A549 (cell line): ENCODE measurements around the gene ARL2. TPM values are rescaled to one million over a fixed set of nuclear protein-coding genes. Genes with fewer than 3 reads are reported as not detected.

Experiments used
- ATAC-seq, 2 experiments: fragments of 200-7000 bp in 1 of 2; fragments of >200 bp in 1 of 2; cut with Nextera tagmentation in 1 of 2; cut with Tn5 transposase in 1 of 2; 3 replicates each; pipeline versions ENCODE4 v1.8.0 to v1.9.1; 2018 to 2020; ENCODE audit warnings: mild to moderate bottlenecking in 1 of 2, moderate library complexity in 1 of 2
- CTCF ChIA-PET: fragments of 300-600 bp; sonication (Branson Sonifier 250); formaldehyde crosslinking; extraction: SDS; loops from one replicate; lab custom pipeline; 2021; ENCODE audit warnings: antibody characterized with exemption, inconsistent platforms; lab: Yijun Ruan, JAX
- POLR2A ChIA-PET: fragments of 350-600 bp; formaldehyde crosslinking; extraction: SDS; loops from one replicate; lab custom pipeline; 2021; ENCODE audit warnings: antibody characterized with exemption, inconsistent platforms; lab: Yijun Ruan, JAX
- DNase-seq, 2 experiments: peaks; one replicate each; pipeline versions ENCODE4 v3.0.0 to v3.0.0-alpha.2; 2011 to 2016; ENCODE audit warnings: low read depth in 1 of 2, low spot score in 1 of 2
- FAIRE-seq: peaks from 2 replicates; lab custom pipeline; 2011; peaks lifted over from hg19 to GRCh38; lab: Jason Lieb, UNC
- H3K27ac ChIP-seq, 2 experiments: fragments of >200 bp; sonication (Bioruptor Twin); formaldehyde crosslinking; 3 replicates each; pipeline ENCODE4 v1.5.1; 2016 to 2017
- H3K4me1 ChIP-seq: fragments of >200 bp; sonication (Bioruptor Twin); formaldehyde crosslinking; 3 replicates; pipeline ENCODE4 v1.6.1; 2016
- H3K4me2 ChIP-seq: fragments of >200 bp; sonication (Bioruptor Twin); formaldehyde crosslinking; 3 replicates; pipeline ENCODE4 v1.6.1; 2016
- H3K4me3 ChIP-seq: fragments of >200 bp; sonication (Bioruptor Twin); formaldehyde crosslinking; 3 replicates; pipeline ENCODE4 v1.5.1; 2016
- H3K9me3 ChIP-seq: fragments of >200 bp; sonication (Bioruptor Twin); formaldehyde crosslinking; 3 replicates; pipeline ENCODE4 v1.6.1; 2016
- ATOH8 ChIP-seq: fragments of 250-450 bp; sonication (Bioruptor Pico); IDR thresholded peaks from 2 replicates; pipeline ENCODE4 v1.5.0; 2020; ENCODE audit warnings: low read depth, mild to moderate bottlenecking, moderate library complexity
- CBX8 ChIP-seq: fragments of 200-600 bp; sonication (generic); IDR thresholded peaks from 2 replicates; pipeline ENCODE4 v1.6.1; 2016
- CHD2 ChIP-seq: fragments of 150-350 bp; IDR thresholded peaks from 2 replicates; pipeline ENCODE4 v1.6.1; 2014; ENCODE audit warnings: low read length; ENCODE audit not compliant: partially characterized antibody
- CHD4 ChIP-seq: fragments of 200-600 bp; sonication (generic); IDR thresholded peaks from 2 replicates; pipeline ENCODE4 v1.6.1; 2016; ENCODE audit warnings: antibody characterized with exemption, mild to moderate bottlenecking, borderline replicate concordance
- EHF ChIP-seq: fragments of 250-450 bp; sonication (Bioruptor Pico); IDR thresholded peaks from 2 replicates; pipeline ENCODE4 v1.5.0; 2020; ENCODE audit warnings: mild to moderate bottlenecking
- ELK1 ChIP-seq: fragments of 150-350 bp; IDR thresholded peaks from 2 replicates; pipeline ENCODE4 v1.6.1; 2014; ENCODE audit warnings: low read depth, mild to moderate bottlenecking, low read length
- ESRRA ChIP-seq: fragments of 150-350 bp; IDR thresholded peaks from 2 replicates; pipeline ENCODE4 v1.6.1; 2014; ENCODE audit warnings: mild to moderate bottlenecking, low read length, borderline replicate concordance
- FOSL2 ChIP-seq, 2 experiments: fragments of 450-650 bp in 1 of 2; fragments of >200 bp in 1 of 2; sonication (Bioruptor Twin) in 1 of 2; formaldehyde crosslinking; IDR thresholded peaks; 2 replicates each; pipeline versions ENCODE4 v1.5.0 to v1.6.1; 2016 to 2020; ENCODE audit warnings: mild to moderate bottlenecking in 1 of 2, moderate library complexity in 1 of 2
- GATA3 ChIP-seq: IDR thresholded peaks from 2 replicates; pipeline ENCODE4 v1.6.1; 2012; ENCODE audit warnings: borderline replicate concordance
- HOXB5 ChIP-seq: fragments of 250-450 bp; sonication (Bioruptor Pico); IDR thresholded peaks from 2 replicates; pipeline ENCODE4 v1.5.0; 2020; ENCODE audit warnings: mild to moderate bottlenecking, moderate library complexity
- KDM1A ChIP-seq: fragments of 200-600 bp; sonication (generic); IDR thresholded peaks from 2 replicates; pipeline ENCODE4 v1.6.1; 2016; ENCODE audit warnings: low read depth, mild to moderate bottlenecking
- MAFK ChIP-seq: fragments of 450-650 bp; IDR thresholded peaks from 2 replicates; pipeline ENCODE4 v1.6.1; 2014; ENCODE audit not compliant: partially characterized antibody
- MAX ChIP-seq: IDR thresholded peaks from 2 replicates; pipeline ENCODE4 v1.6.1; 2012
- MAZ ChIP-seq: fragments of 150-350 bp; IDR thresholded peaks from 2 replicates; pipeline ENCODE4 v1.6.1; 2014; ENCODE audit warnings: antibody characterized with exemption, low read depth, low read length, borderline replicate concordance
- NPAS2 ChIP-seq: fragments of 250-450 bp; sonication (Bioruptor Pico); IDR thresholded peaks from 2 replicates; pipeline ENCODE4 v1.8.0; 2022; ENCODE audit warnings: mild to moderate bottlenecking, moderate library complexity, borderline replicate concordance
- NR3C1 ChIP-seq: fragments of >200 bp; sonication (Bioruptor Twin); formaldehyde crosslinking; IDR thresholded peaks from 3 replicates; pipeline ENCODE4 v1.6.1; 2017
- POLR2A ChIP-seq: IDR thresholded peaks from 2 replicates; pipeline ENCODE4 v1.6.1; 2012; ENCODE audit warnings: mild to moderate bottlenecking, low read length
- RAD21 ChIP-seq, 2 experiments: fragments of >200 bp in 1 of 2; sonication (Bioruptor Twin) in 1 of 2; formaldehyde crosslinking in 1 of 2; IDR thresholded peaks in 1 of 2; conservative IDR thresholded peaks in 1 of 2; 2 replicates in 1 of 2; 3 replicates in 1 of 2; pipeline ENCODE4 v1.6.1; 2012 to 2018; ENCODE audit warnings: inconsistent platforms in 1 of 2
- RCOR1 ChIP-seq: fragments of 150-350 bp; IDR thresholded peaks from 2 replicates; pipeline ENCODE4 v1.6.1; 2014; ENCODE audit warnings: antibody characterized with exemption, low read length, low read depth
- REST ChIP-seq: fragments of 200-600 bp; sonication (generic); IDR thresholded peaks from 2 replicates; pipeline ENCODE4 v1.6.1; 2016; ENCODE audit warnings: antibody characterized with exemption, mild to moderate bottlenecking, moderate library complexity
- SREBF2 ChIP-seq: fragments of 450-650 bp; IDR thresholded peaks from 2 replicates; pipeline ENCODE4 v1.6.1; 2014; ENCODE audit warnings: mild to moderate bottlenecking, moderate library complexity
- ZC3H11A ChIP-seq: fragments of 450-650 bp; IDR thresholded peaks from 2 replicates; pipeline ENCODE4 v1.6.1; 2014; ENCODE audit warnings: antibody characterized with exemption, mild to moderate bottlenecking
- ZFP36 ChIP-seq: fragments of 450-650 bp; IDR thresholded peaks from 2 replicates; pipeline ENCODE4 v1.6.1; 2014; ENCODE audit warnings: borderline replicate concordance; ENCODE audit not compliant: partially characterized antibody
- ZSCAN20 ChIP-seq: fragments of 250-450 bp; sonication (Bioruptor Pico); IDR thresholded peaks from 2 replicates; pipeline ENCODE4 v1.8.0; 2022; ENCODE audit warnings: mild to moderate bottlenecking, moderate library complexity
- WGBS: methylation state at CpG from one replicate; pipeline ENCODE4 v1.1.6; 2017; ENCODE audit errors: missing lambda C conversion rate; 5-methylcytosine and 5-hydroxymethylcytosine counted together
- polyA plus RNA-seq, 4 experiments: library from polyadenylated mRNA; depleted of rRNA in 3 of 4; stranded (reverse); fragments of >200 nt; fragmentation: RNase III in 1 of 4; extraction: RNeasy Plus Mini Kit Qiagen cat#74134 plus additional on column Dnase treatment in 1 of 4; gene quantifications; 2 replicates in 3 of 4; 3 replicates in 1 of 4; pipeline ENCODE4 v1.2.3, GENCODE V29; 2011 to 2017

ARL2 gene
- polyA plus RNA-seq, 2 of the 4 experiments (the other 2 are of a cell fraction) = 129 to 160 TPM

- FAIRE-seq (no peak), ATAC-seq (peak; percentile 40 to 71), DNase-seq (peak; percentile 65 to 68)
- H3K27ac ChIP-seq = peak overlapping the region; percentile 61 to 80
- ChIA-PET CTCF (interaction anchor here (0.8 to 6.4 kb wide), 10 partner anchors 9 to 151 kb away, joined by 3 to 47 read pairs (median 8); partner anchors contain the start of gene ARL2), POLR2A (interaction anchor here (0.7 to 1.2 kb wide), 2 partner anchors 8 to 102 kb away, joined by 3 to 4 read pairs; no protein-coding TSS in a partner anchor)
- H3K9me3 ChIP-seq = no peaks in the 10 kb centered on the region
- no peak overlapping the region for H3K4me3 ChIP-seq
- peak overlapping the region; percentile 63 for H3K4me2 ChIP-seq
- peaks cover 29% of the 10 kb centered on the region for H3K4me1 ChIP-seq
- WGBS = 40% methylated on average over 8 of the region's 9 CpGs
- TF ChIP-seq NPAS2 (CRISPR knock-in tag) (no peak), RAD21 (conservative IDR thresholded peaks at IDR 0.05 in 1 of 2, IDR thresholded peaks at IDR 0.05 in 1 of 2) (no peak), ZSCAN20 (CRISPR knock-in tag) (no peak), KDM1A (no peak), REST (no peak), EHF (no peak), CHD2 (no peak), CBX8 (no peak), NR3C1 (no peak), GATA3 (no peak), POLR2A (no peak), ELK1 (no peak), ATOH8 (no peak), MAZ (no peak), ESRRA (no peak)
Observed at GRCh38 chr11:64998690-64999431, 15.1 kb upstream of the ARL2 start.

- no peak for DNase-seq
- TF ChIP-seq HOXB5 (CRISPR knock-in tag) (0 out of 2 replicates have a peak, but pooled peaks have one; percentile 43), GATA3 (no peak)
- TF ChIP-seq, all 56 proteins: peak for 1
- H3K9me3 ChIP-seq = no peaks in the 10 kb centered on the region
- peaks cover 29% of the 10 kb centered on the region for H3K4me1 ChIP-seq
- no peak overlapping the region for H3K4me3 ChIP-seq
- peak overlapping the region; percentile 61 to 80; a peak in 5 of 6 replicates for H3K27ac ChIP-seq
- 73% methylated on average over 1 of the region's 1 CpG for WGBS
- ChIA-PET POLR2A (no interaction called here), CTCF (interaction anchor here (1.2 to 6.4 kb wide), 5 partner anchors 9 to 152 kb away, joined by 3 to 47 read pairs (median 7); partner anchors contain the start of gene ARL2)
- no peak for FAIRE-seq
- H3K4me2 ChIP-seq = peak overlapping the region; percentile 63
- ATAC-seq = no peak
Observed at GRCh38 chr11:64999478-64999877, 14.5 kb upstream of the ARL2 start.

- ChIA-PET CTCF (interaction anchor here (0.6 to 4.7 kb wide), 7 partner anchors 11 to 125 kb away, joined by 3 to 43 read pairs (median 4); partner anchors contain the start of genes ARL2 and PPP2R5B), POLR2A (no interaction called here)
- ATAC-seq = no peak
Observed at GRCh38 chr11:65002706-65003105, 11.3 kb upstream of the ARL2 start.

More at GRCh38 chr11:65002706-65003105, 11.3 kb upstream of the ARL2 start:
- FAIRE-seq = no peak
- WGBS = 86% methylated on average over 5 of the region's 5 CpGs
- no peaks in the 10 kb centered on the region for H3K9me3 ChIP-seq
- TF ChIP-seq RCOR1 (no peak), ATOH8 (no peak), MAZ (no peak), SREBF2 (no peak), EHF (no peak), ZC3H11A (no peak), MAX (no peak), FOSL2 (IDR thresholded peaks at IDR 0.05) (no peak), FOSL2 (CRISPR knock-in tag; IDR thresholded peaks at IDR 0.05) (no peak), ZSCAN20 (CRISPR knock-in tag) (no peak), CHD4 (no peak), ESRRA (no peak), MAFK (no peak), ZFP36 (no peak), POLR2A (no peak)
- TF ChIP-seq, all 56 proteins: peak for 0
- Histone ChIP-seq H3K4me3 (no peak overlapping the region), H3K27ac (no peak overlapping the region), H3K4me1 (peaks cover 31% of the 10 kb centered on the region), H3K4me2 (no peak overlapping the region)
- DNase-seq = no peak
